GM21529 (cell line): ENCODE data around the gene QRICH1.
A peak's percentile ranks its signal among the peaks of the same experiment; 100 is the strongest.
"Not testable (repeated sequence)": the region's sequence is repeated elsewhere in the genome, so short reads cannot be mapped to it uniquely, and the experiment has no call there.

Experiments used
- ATAC-seq: cut with Tn5 transposase; IDR thresholded peaks from one replicate; pipeline ENCODE4 v1.9.1; 2021; ENCODE audit not compliant: unreplicated experiment

QRICH1 gene

GRCh38 chr3:49017971-49018706 lies 75.7 kb downstream of the QRICH1 start, which contains the start of gene DALRD3:
TSS of gene DALRD3 (minus strand) at chr3:49018580. CDS start at chr3:49018564, 16 bp downstream.
- ATAC-seq, result no peak

- no peak for ATAC-seq
These were observed 76.5 kb downstream of the QRICH1 start for GRCh38 chr3:49017229-49017970.

GRCh38 chr3:49016414-49017228 lies 77.2 kb downstream of the QRICH1 start:
- ATAC-seq, result no peak

- ATAC-seq, result no peak
These were observed 78.1 kb downstream of the QRICH1 start for GRCh38 chr3:49015765-49016164.

- no peak for ATAC-seq
These were observed 78.8 kb downstream of the QRICH1 start for GRCh38 chr3:49015072-49015471.

- no peak for ATAC-seq
These were observed 79.9 kb downstream of the QRICH1 start for GRCh38 chr3:49013738-49014660.

GRCh38 chr3:49013113-49013737 lies 80.6 kb downstream of the QRICH1 start:
- ATAC-seq, result no peak

- no peak for ATAC-seq
These were observed 81.3 kb downstream of the QRICH1 start for GRCh38 chr3:49012441-49013017.

- no peak for ATAC-seq
These were observed 84.5 kb downstream of the QRICH1 start for GRCh38 chr3:49009396-49009795.

- not testable (repeated sequence) for ATAC-seq
These were observed 85.2 kb downstream of the QRICH1 start for GRCh38 chr3:49008627-49009026.

GRCh38 chr3:49007771-49008528 lies 85.9 kb downstream of the QRICH1 start:
- ATAC-seq, result peak; percentile 46

GRCh38 chr3:49007068-49007770 lies 86.7 kb downstream of the QRICH1 start, which contains the start of gene WDR6:
TSS of gene WDR6 (plus strand) at chr3:49007391. CDS start at chr3:49007432, 41 bp downstream.
- peak; percentile 81 for ATAC-seq

GRCh38 chr3:49006408-49007067 lies 87.3 kb downstream of the QRICH1 start:
- no peak for ATAC-seq

- ATAC-seq, result no peak
These were observed 87.9 kb downstream of the QRICH1 start for GRCh38 chr3:49005998-49006397.

- no peak for ATAC-seq
These were observed 88.6 kb downstream of the QRICH1 start for GRCh38 chr3:49005303-49005680.

- no peak for ATAC-seq
These were observed 89.2 kb downstream of the QRICH1 start for GRCh38 chr3:49004352-49005302.
